Stomach (tissue), 9 donors: ENCODE results near the gene LINC01488. TPM values are rescaled to one million over a fixed set of nuclear protein-coding genes. Genes with fewer than 3 reads are reported as not detected.
A peak's percentile ranks its signal among the peaks of the same experiment; 100 is the strongest.

Experiments used
- DNase-seq, 2 donors: peaks; one replicate each; pipeline versions ENCODE4 v3.0.0 to v3.0.0-alpha.2; 2013 to 2019
- H3K27ac ChIP-seq, 5 donors: fragments of 200-600 bp in 4 of 5; sonication (generic) in 4 of 5; one replicate each; pipeline ENCODE4 v1.5.1; 2013 to 2019; ENCODE audit warnings: mild to moderate bottlenecking in 1 of 5, moderate library complexity in 1 of 5
- H3K27me3 ChIP-seq, 3 donors: fragments of 200-600 bp; sonication (generic); one replicate each; pipeline ENCODE4 v1.5.1; 2017 to 2019; ENCODE audit warnings: mixed run types in 1 of 3
- H3K36me3 ChIP-seq, 4 donors: fragments of 200-600 bp; sonication (generic); 1 replicate in 3 of 4; 2 replicates in 1 of 4; pipeline ENCODE4 v1.5.1; 2016 to 2019
- H3K4me1 ChIP-seq, 4 donors: fragments of 200-600 bp; sonication (generic); one replicate each; pipeline ENCODE4 v1.5.1; 2016 to 2019
- H3K4me3 ChIP-seq, 4 donors: fragments of 200-600 bp; sonication (generic) in 3 of 4; one replicate each; pipeline ENCODE4 v1.5.1; 2016 to 2019; ENCODE audit warnings: mild to moderate bottlenecking in 1 of 4
- H3K9me3 ChIP-seq, 4 donors: fragments of 200-600 bp; sonication (generic); one replicate each; pipeline ENCODE4 v1.5.1; 2016 to 2019
- CTCF ChIP-seq, 7 experiments: fragments of 450-650 bp in 4 of 7; fragments of 200-600 bp in 3 of 7; sonication (generic) in 3 of 7; IDR thresholded peaks; one replicate each; pipeline ENCODE4 v1.5.1; 2016 to 2019; ENCODE audit warnings: antibody characterized with exemption in 7 of 7, control low read depth in 2 of 7, mild to moderate bottlenecking in 1 of 7
- EP300 ChIP-seq: sonication (generic); formaldehyde crosslinking; IDR thresholded peaks from one replicate; pipeline ENCODE4 v1.6.1; 2017; ENCODE audit warnings: antibody characterized with exemption
- POLR2A ChIP-seq, 4 donors: fragments of 450-650 bp; IDR thresholded peaks; one replicate each; pipeline ENCODE4 v1.6.1; 2016; ENCODE audit warnings: antibody characterized with exemption in 4 of 4, control low read depth in 2 of 4, mild to moderate bottlenecking in 1 of 4, moderate library complexity in 1 of 4
- POLR2AphosphoS5 ChIP-seq, 3 donors: sonication (generic); formaldehyde crosslinking; IDR thresholded peaks; one replicate each; pipeline ENCODE4 v1.6.1; 2016; ENCODE audit warnings: antibody characterized with exemption in 3 of 3
- WGBS, 5 donors: extraction: QIAGEN DNeasy Blood & Tissue Kit in 3 of 5; methylation state at CpG; one replicate each; pipeline versions ENCODE4 v1.1.5 to v1.1.7; 2013 to 2018; 5-methylcytosine and 5-hydroxymethylcytosine counted together
- intact Hi-C: fragments of 100-400 bp; cut with DNase I; formaldehyde crosslinking; loops from one replicate; pipeline ENCODE4 v1.15.1; 2023; ENCODE audit warnings: low total_unique reads
- polyA plus RNA-seq, 3 donors: library from polyadenylated mRNA; stranded (reverse); fragments of 200-250 nt; gene quantifications; one replicate each; pipeline ENCODE4 v1.2.3, GENCODE V29; 2013
- total RNA-seq, 5 donors: library from RNA; depleted of rRNA; stranded (reverse); fragments of >200 nt; gene quantifications; one replicate each; pipeline versions ENCODE4 v1.1.0 to v1.2.3, GENCODE V29; 2014 to 2016
- donor health status: healthy with polysubstance abuse.
- donor health status: Bipolar disorder and iron deficiency.
- donor health status: healthy.

LINC01488 gene
- total and polyA plus RNA-seq, 8 donors: not detected

GRCh38 chr11:69461272-69461962 lies 20.0 kb upstream of the LINC01488 start:
- Histone ChIP-seq H3K27me3 (peaks cover 0 to 35% (median 0%) of the 10 kb centered on the region in 3 donors), H3K4me1 (peaks cover 0 to 25% (median 20%) of the 10 kb centered on the region in 4 donors)
- intact Hi-C loops: no loop called here

GRCh38 chr11:69462106-69462951 lies 19.1 kb upstream of the LINC01488 start:
- intact Hi-C loops: no loop called here
- TF ChIP-seq EP300: no peak
- TF ChIP-seq POLR2A (IDR thresholded peaks at IDR 0.05): no peak
- no peak for TF ChIP-seq POLR2AphosphoS5 (IDR thresholded peaks at IDR 0.05)
- TF ChIP-seq CTCF (IDR thresholded peaks at IDR 0.05): no peak
- peaks cover 0 to 35% (median 0%) of the 10 kb centered on the region in 3 donors for H3K27me3 ChIP-seq
- no peaks in the 10 kb centered on the region for H3K36me3 ChIP-seq
- 64 to 75% (median 68%) methylated on average over 19 of the region's 19 CpGs for WGBS, 5 donors
- peaks cover 0 to 25% (median 20%) of the 10 kb centered on the region in 4 donors for H3K4me1 ChIP-seq
- no peak overlapping the region for H3K27ac ChIP-seq
- peak in 1 of 2 donors; percentile 54 for DNase-seq
- peaks cover 3 to 17% (median 12%) of the 10 kb centered on the region in 4 donors for H3K9me3 ChIP-seq
- no peak overlapping the region for H3K4me3 ChIP-seq

More at GRCh38 chr11:69461272-69461962, 20.0 kb upstream of the LINC01488 start:
- Histone ChIP-seq H3K27ac (peak overlapping the region in 1 of 5 donors; percentile 8), H3K4me3 (no peak overlapping the region), H3K36me3 (no peaks in the 10 kb centered on the region), H3K9me3 (peaks cover 3 to 22% (median 15%) of the 10 kb centered on the region in 4 donors)
- TF ChIP-seq POLR2A (IDR thresholded peaks at IDR 0.05): no peak
- no peak for TF ChIP-seq EP300
- TF ChIP-seq CTCF (IDR thresholded peaks at IDR 0.05): no peak
- 86 to 98% (median 93%) methylated on average over 7 of the region's 7 CpGs for WGBS, 5 donors
- no peak for DNase-seq

GRCh38 chr11:69463181-69463994 lies 18.1 kb upstream of the LINC01488 start:
- H3K36me3 ChIP-seq: no peaks in the 10 kb centered on the region
- peaks cover 0 to 35% (median 0%) of the 10 kb centered on the region in 3 donors for H3K27me3 ChIP-seq
- peak in 1 of 2 donors; percentile 91 for DNase-seq
- intact Hi-C loops: no loop called here
- 53 to 67% (median 61%) methylated on average over 7 to 14 of the region's 14 CpGs for WGBS, 5 donors
- TF ChIP-seq EP300 (no peak), POLR2A (IDR thresholded peaks at IDR 0.05) (no peak), CTCF (IDR thresholded peaks at IDR 0.05) (no peak)
- no peak overlapping the region for H3K4me3 ChIP-seq
- H3K27ac ChIP-seq: no peak overlapping the region
- peaks cover 0 to 25% (median 20%) of the 10 kb centered on the region in 4 donors for H3K4me1 ChIP-seq
- peaks cover 3 to 17% (median 12%) of the 10 kb centered on the region in 4 donors for H3K9me3 ChIP-seq
